CD14-positive monocyte (primary cell): ENCODE results near the gene MIER3. TPM values are rescaled to one million over a fixed set of nuclear protein-coding genes. Genes with fewer than 3 reads are reported as not detected.

Experiments
- DNase-seq, 3 donors: peaks; one replicate each; pipeline ENCODE4 v3.0.0-alpha.2; 2011 to 2022
- H2AFZ ChIP-seq: 2 replicates; pipeline ENCODE4 v1.6.0; 2012; ENCODE audit warnings: mild to moderate bottlenecking, low read depth, low read length, inconsistent platforms; ENCODE audit not compliant: insufficient read depth, poor library complexity, severe bottlenecking
- H3K27ac ChIP-seq, 2 donors: 1 replicate in 1 of 2; 2 replicates in 1 of 2; pipeline ENCODE4 v1.5.1; 2012 to 2013; ENCODE audit warnings: low read length in 2 of 2, control low read depth in 1 of 2, inconsistent platforms in 1 of 2, low read depth in 1 of 2, mild to moderate bottlenecking in 1 of 2
- H3K27me3 ChIP-seq, 2 donors: one replicate each; pipeline versions ENCODE4 v1.6.0 to v1.6.1; 2011 to 2013; ENCODE audit warnings: low read length in 2 of 2; ENCODE audit not compliant: control insufficient read depth in 2 of 2, insufficient read depth in 2 of 2
- H3K36me3 ChIP-seq, 2 donors: replicated peaks in 1 of 2; 1 replicate in 1 of 2; 2 replicates in 1 of 2; pipeline versions ENCODE4 v1.5.1 to v1.6.1; 2012 to 2013; ENCODE audit warnings: low read length in 2 of 2, control low read depth in 1 of 2, inconsistent platforms in 1 of 2, mild to moderate bottlenecking in 1 of 2; ENCODE audit not compliant: insufficient read depth in 2 of 2, control insufficient read depth in 1 of 2
- H3K4me1 ChIP-seq, 2 donors: 1 replicate in 1 of 2; 2 replicates in 1 of 2; pipeline versions ENCODE4 v1.5.1 to v1.6.1; 2012 to 2013; ENCODE audit warnings: low read length in 2 of 2, control low read depth in 1 of 2, inconsistent platforms in 1 of 2, mild to moderate bottlenecking in 1 of 2, moderate library complexity in 1 of 2; ENCODE audit not compliant: insufficient read depth in 2 of 2, control insufficient read depth in 1 of 2
- H3K4me2 ChIP-seq: replicated peaks from 2 replicates; pipeline ENCODE3; 2012; ENCODE audit warnings: low read length, moderate library complexity, mild to moderate bottlenecking; ENCODE audit not compliant: poor library complexity, severe bottlenecking; ENCODE audit errors: extremely low read depth
- H3K4me3 ChIP-seq, 3 experiments: fragments of 200-600 bp in 1 of 3; sonication (generic) in 1 of 3; replicated peaks in 1 of 3; 1 replicate in 2 of 3; 2 replicates in 1 of 3; pipeline ENCODE4 v1.5.1; 2011 to 2013; ENCODE audit warnings: low read length in 3 of 3, mild to moderate bottlenecking in 3 of 3, control low read depth in 2 of 3, low read depth in 2 of 3, inconsistent platforms in 1 of 3, moderate library complexity in 1 of 3
- H3K79me2 ChIP-seq: 2 replicates; pipeline ENCODE4 v1.6.0; 2012; ENCODE audit warnings: mild to moderate bottlenecking, control low read depth, inconsistent platforms, low read length, moderate library complexity; ENCODE audit not compliant: insufficient read depth
- H3K9ac ChIP-seq: 2 replicates; pipeline ENCODE4 v1.6.0; 2017; ENCODE audit warnings: low read length, mild to moderate bottlenecking; ENCODE audit not compliant: insufficient read depth, poor library complexity, severe bottlenecking
- H3K9me3 ChIP-seq, 2 donors: replicated peaks in 1 of 2; 1 replicate in 1 of 2; 2 replicates in 1 of 2; pipeline versions ENCODE4 v1.5.1 to v1.6.1; 2012 to 2013; ENCODE audit warnings: low read length in 2 of 2, control low read depth in 1 of 2; ENCODE audit not compliant: control insufficient read depth in 1 of 2, insufficient read depth in 1 of 2
- H4K20me1 ChIP-seq: 2 replicates; pipeline ENCODE4 v1.6.0; 2012; ENCODE audit warnings: mild to moderate bottlenecking, low read length, control low read depth, moderate library complexity; ENCODE audit not compliant: insufficient read depth
- H3K27ac Mint-ChIP-seq, 7 donors: one replicate each; pipeline ENCODE4 v1.8.0; 2020; ENCODE audit warnings: mild to moderate bottlenecking in 7 of 7, mixed read lengths in 7 of 7, moderate library complexity in 6 of 7, inconsistent platforms in 2 of 7
- H3K27me3 Mint-ChIP-seq, 3 donors: one replicate each; pipeline ENCODE4 v1.8.0; 2021 to 2022; ENCODE audit warnings: low read depth in 3 of 3, mild to moderate bottlenecking in 3 of 3, mixed read lengths in 3 of 3, moderate library complexity in 3 of 3, inconsistent platforms in 1 of 3
- H3K36me3 Mint-ChIP-seq, 2 donors: one replicate each; pipeline ENCODE4 v1.8.0; 2020; ENCODE audit warnings: mixed read lengths in 2 of 2, inconsistent platforms in 1 of 2, mild to moderate bottlenecking in 1 of 2
- H3K4me1 Mint-ChIP-seq: one replicate; pipeline ENCODE4 v1.8.0; 2020; ENCODE audit warnings: mild to moderate bottlenecking, mixed read lengths
- H3K4me3 Mint-ChIP-seq, 2 donors: one replicate each; pipeline ENCODE4 v1.8.0; 2020; ENCODE audit warnings: mild to moderate bottlenecking in 2 of 2, mixed read lengths in 2 of 2, moderate library complexity in 1 of 2
- H3K9me3 Mint-ChIP-seq, 7 donors: one replicate each; pipeline ENCODE4 v1.8.0; 2020 to 2022; ENCODE audit warnings: mixed read lengths in 7 of 7, mild to moderate bottlenecking in 6 of 7, moderate library complexity in 6 of 7, inconsistent platforms in 2 of 7
- WGBS: methylation state at CpG from one replicate; pipeline ENCODE4 v1.1.5; 2013; ENCODE audit warnings: missing lambda C conversion rate; ENCODE audit not compliant: insufficient coverage; 5-methylcytosine and 5-hydroxymethylcytosine counted together
- intact Hi-C, 2 donors: fragments of 100-400 bp; cut with micrococcal nuclease; formaldehyde crosslinking; loops; one replicate each; pipeline versions ENCODE4 v1.15.0 to v1.15.1; 2023
- polyA plus RNA-seq, 3 donors: library from polyadenylated mRNA; depleted of rRNA in 1 of 3; unstranded in 2 of 3; stranded (reverse) in 1 of 3; fragments of 300-500 nt in 2 of 3; fragments of >200 nt in 1 of 3; fragmentation: Illumina TruSeq in 2 of 3; gene quantifications; 1 replicate in 2 of 3; 2 replicates in 1 of 3; pipeline ENCODE4 v1.2.3, GENCODE V29; 2012 to 2021
- TF ChIP-seq, protein P1 (sequence below): fragments of 200-600 bp; IDR thresholded peaks from one replicate; pipeline ENCODE4 v1.8.0; 2022; ENCODE audit warnings: antibody characterized with exemption, mild to moderate bottlenecking

Gene MIER3
- polyA plus RNA-seq, 3 donors, result 2.4 to 5.7 (median 2.9) TPM

DNA sequence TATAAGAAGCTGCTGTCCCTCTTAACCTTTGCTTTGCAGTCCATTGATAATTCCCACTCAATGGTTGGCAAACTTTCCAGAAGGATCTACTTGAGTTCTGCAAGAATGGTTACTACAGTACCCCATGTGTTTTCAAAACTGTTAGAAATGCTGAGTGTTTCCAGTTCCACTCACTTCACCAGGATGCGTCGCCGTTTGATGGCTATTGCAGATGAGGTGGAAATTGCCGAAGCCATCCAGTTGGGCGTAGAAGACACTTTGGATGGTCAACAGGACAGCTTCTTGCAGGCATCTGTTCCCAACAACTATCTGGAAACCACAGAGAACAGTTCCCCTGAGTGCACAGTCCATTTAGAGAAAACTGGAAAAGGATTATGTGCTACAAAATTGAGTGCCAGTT lies 70.4 kb downstream of the MIER3 start:
- Histone ChIP-seq H3K4me2 (no peak overlapping the region), H3K27me3 (no peaks in the 10 kb centered on the region), H3K4me3 (no peak overlapping the region), H3K27ac (peak overlapping the region in 1 of 2 donors; percentile 50), H3K36me3 (peaks cover 98 to 100% of the 10 kb centered on the region in 2 donors), H3K79me2 (peaks cover 54% of the 10 kb centered on the region), H3K9me3 (no peaks in the 10 kb centered on the region), H4K20me1 (peaks cover 100% of the 10 kb centered on the region), H2AFZ (no peak overlapping the region), H3K4me1 (no peaks in the 10 kb centered on the region), H3K9ac (no peak overlapping the region)
- no peak for DNase-seq
- H3K27ac Mint-ChIP-seq, result peak overlapping the region in 1 of 7 donors; percentile 18
- intact Hi-C loops, result loop anchor here (10.0 kb wide), 2 partner anchors 917 to 927 kb away; no protein-coding TSS in a partner anchor
- H3K9me3 Mint-ChIP-seq, result no peaks in the 10 kb centered on the region
- H3K4me1 Mint-ChIP-seq, result no peaks in the 10 kb centered on the region
- WGBS, result 100% methylated on average over 5 of the region's 5 CpGs
- TF ChIP-seq, protein P1, sequence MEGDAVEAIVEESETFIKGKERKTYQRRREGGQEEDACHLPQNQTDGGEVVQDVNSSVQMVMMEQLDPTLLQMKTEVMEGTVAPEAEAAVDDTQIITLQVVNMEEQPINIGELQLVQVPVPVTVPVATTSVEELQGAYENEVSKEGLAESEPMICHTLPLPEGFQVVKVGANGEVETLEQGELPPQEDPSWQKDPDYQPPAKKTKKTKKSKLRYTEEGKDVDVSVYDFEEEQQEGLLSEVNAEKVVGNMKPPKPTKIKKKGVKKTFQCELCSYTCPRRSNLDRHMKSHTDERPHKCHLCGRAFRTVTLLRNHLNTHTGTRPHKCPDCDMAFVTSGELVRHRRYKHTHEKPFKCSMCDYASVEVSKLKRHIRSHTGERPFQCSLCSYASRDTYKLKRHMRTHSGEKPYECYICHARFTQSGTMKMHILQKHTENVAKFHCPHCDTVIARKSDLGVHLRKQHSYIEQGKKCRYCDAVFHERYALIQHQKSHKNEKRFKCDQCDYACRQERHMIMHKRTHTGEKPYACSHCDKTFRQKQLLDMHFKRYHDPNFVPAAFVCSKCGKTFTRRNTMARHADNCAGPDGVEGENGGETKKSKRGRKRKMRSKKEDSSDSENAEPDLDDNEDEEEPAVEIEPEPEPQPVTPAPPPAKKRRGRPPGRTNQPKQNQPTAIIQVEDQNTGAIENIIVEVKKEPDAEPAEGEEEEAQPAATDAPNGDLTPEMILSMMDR, result no peak
- no peak overlapping the region for H3K4me3 Mint-ChIP-seq
- no peaks in the 10 kb centered on the region for H3K27me3 Mint-ChIP-seq
- peaks cover 87 to 95% of the 10 kb centered on the region in 2 donors for H3K36me3 Mint-ChIP-seq

DNA sequence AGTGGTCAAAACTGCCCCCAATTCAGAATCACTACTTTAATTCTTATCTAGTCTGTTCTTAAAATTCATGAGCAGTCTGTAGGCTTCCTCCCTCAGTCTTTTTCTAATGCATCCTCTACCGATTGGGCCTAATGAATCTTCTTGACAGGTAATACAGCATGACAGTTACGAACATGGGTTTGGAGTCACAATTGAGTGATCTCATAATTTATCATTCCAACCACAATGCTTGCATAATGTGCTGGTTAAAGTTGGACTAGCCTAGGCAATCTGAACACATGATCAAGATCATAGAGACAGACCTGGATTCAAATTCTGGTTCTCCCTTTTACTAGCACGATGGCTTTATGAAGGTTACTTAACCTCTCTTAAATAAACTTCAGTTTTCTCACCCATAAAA lies 75.6 kb downstream of the MIER3 start:
- Histone ChIP-seq H3K9ac (no peak overlapping the region), H3K4me1 (peaks cover 4 to 6% of the 10 kb centered on the region in 2 donors), H3K4me3 (no peak overlapping the region), H4K20me1 (peaks cover 99% of the 10 kb centered on the region), H3K36me3 (peaks cover 98 to 100% of the 10 kb centered on the region in 2 donors), H3K79me2 (peaks cover 84% of the 10 kb centered on the region), H3K9me3 (no peaks in the 10 kb centered on the region), H2AFZ (no peak overlapping the region), H3K27me3 (no peaks in the 10 kb centered on the region), H3K27ac (peak overlapping the region in 1 of 2 donors; percentile 55), H3K4me2 (no peak overlapping the region)
- WGBS, result 17% methylated on average over 1 of the region's 3 CpGs
- Mint-ChIP-seq H3K36me3 (peaks cover 86 to 92% of the 10 kb centered on the region in 2 donors), H3K4me1 (peaks cover 26% of the 10 kb centered on the region), H3K27me3 (no peaks in the 10 kb centered on the region), H3K4me3 (no peak overlapping the region), H3K27ac (peak overlapping the region in 6 of 7 donors; percentile 0 to 76 (median 22)), H3K9me3 (no peaks in the 10 kb centered on the region)
- peak in 1 of 3 donors; percentile 34 for DNase-seq
- intact Hi-C loops, result loop anchor here in 1 of 2 donors (10.0 kb wide), 1 partner anchor 932 kb away; no protein-coding TSS in a partner anchor
- TF ChIP-seq, protein P1, result no peak
